Activated naive CD8-positive, alpha-beta T cell treated with anti-CD3 and anti-CD28 coated beads, Interleukin-2, amount 50 U/mL, for 16 hours (primary cell): ENCODE measurements around the gene ELOVL1.
"Not testable (repeated sequence)": the region's sequence is repeated elsewhere in the genome, so short reads cannot be mapped to it uniquely, and the experiment has no call there.

Source experiments
- DNase-seq: peaks from one replicate; pipeline ENCODE4 v3.0.0-alpha.2; 2020; ENCODE audit warnings: low read depth, low spot score

The ELOVL1 gene

DNA sequence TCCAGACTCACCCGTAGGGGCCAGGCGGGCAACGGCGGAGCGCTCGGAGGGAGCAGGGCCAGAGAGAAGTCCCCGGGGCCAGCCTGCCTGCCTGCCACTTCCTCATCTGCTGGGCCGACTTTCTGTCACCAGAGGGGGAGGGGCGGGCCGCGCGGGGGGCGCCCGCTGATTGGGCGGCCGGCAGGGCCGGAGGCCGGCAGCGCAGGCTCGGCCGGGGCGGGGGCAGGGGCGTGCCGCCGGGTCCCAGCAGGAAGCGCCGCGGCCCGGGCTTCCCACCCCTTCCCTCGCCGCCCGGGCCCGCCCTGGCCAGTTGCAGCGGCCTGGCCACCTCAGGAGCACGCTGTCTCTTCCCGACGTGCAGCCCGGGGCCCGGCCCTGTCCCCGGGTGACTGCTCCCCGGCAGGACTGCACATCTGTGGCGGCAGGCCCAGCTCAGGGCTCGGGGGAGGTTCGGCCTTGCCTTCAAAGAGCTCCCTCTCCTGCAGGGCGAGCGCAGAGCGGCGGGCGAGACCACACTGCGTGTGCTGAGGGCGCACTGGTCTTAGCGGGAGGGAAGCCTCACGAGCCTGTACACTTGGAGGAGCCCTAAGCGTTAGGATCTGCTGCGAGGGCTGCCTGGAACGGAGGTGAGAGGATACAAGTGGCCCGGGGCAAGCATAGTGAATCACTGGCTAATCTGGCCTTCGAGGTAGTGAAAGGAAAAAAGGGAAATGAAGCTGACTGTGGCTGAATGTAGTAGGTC lies at the start of gene ELOVL1:
ELOVL1 (minus strand) TSS at position 108 of the 742 bp plus-strand sequence. CDS start 2,402 bp downstream, outside the sequence.
- peak; percentile 81 for DNase-seq

DNA sequence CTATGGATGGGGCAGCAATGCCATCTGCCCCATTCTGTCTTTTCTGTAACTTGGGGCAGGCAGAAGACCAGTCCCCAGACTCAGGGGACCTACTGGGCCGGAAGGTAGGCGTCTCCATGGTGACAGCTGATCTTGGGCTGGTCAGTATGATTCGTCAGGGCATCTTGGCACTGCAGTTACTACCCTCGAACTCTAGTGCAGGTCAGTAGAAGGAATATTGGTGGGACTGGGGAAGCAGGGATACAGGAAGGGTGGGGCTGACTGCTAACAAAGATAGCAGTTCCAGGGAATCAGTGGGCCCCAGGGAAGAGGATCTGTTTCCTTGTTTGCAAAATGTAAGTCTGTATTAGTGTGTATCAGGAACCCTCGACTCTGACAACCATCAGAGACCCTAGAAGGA lies 48.1 kb upstream of the ELOVL1 start:
- DNase-seq: no peak

DNA sequence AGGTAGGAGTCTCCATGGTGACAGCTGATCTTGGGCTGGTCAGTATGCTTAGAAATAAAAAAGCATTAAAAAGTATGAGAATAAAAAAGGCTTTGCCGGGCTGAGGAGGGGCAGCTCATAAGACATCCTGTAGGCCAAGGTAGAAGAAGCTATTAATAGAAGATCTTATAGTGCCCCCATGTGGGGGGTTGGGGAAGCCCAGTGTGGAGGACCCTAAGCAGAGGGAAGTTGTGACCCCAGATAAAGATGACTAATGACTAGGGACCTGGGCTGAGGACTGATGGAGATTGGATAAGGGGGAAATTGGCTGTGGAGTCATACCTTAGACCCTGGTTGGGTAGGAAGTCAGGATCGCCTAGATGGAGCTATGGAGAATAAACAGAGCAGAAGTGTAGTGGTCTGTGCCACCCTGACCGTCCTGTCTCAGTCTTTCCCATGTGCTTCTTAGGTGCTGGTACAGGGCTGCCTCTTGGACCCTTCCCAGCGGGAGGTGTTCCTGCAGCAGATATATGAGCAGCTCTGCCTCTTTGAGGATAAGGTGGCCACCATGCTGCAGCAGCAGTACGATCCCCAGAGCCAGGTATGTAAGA lies 46.9 kb upstream of the ELOVL1 start:
- peak; percentile 28 for DNase-seq

DNA sequence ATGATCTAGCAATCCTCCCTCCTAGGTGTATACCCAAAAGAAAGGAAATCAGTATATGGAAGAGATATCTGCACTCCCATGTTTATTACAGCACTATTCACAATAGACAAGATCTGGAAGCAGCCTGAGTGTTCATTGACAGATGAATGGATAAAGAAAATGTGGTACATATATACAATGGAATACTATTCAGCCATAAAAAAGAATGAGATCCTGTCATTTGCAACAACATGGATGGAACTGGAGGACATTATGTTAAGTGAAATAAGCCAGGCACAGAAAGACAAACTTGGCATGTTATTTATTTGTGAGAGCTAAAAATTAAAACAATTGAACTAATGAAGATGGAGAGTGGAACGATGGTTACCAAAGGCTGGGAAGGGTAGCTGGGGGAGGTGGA lies 45.6 kb upstream of the ELOVL1 start:
- DNase-seq: not testable (repeated sequence)

DNA sequence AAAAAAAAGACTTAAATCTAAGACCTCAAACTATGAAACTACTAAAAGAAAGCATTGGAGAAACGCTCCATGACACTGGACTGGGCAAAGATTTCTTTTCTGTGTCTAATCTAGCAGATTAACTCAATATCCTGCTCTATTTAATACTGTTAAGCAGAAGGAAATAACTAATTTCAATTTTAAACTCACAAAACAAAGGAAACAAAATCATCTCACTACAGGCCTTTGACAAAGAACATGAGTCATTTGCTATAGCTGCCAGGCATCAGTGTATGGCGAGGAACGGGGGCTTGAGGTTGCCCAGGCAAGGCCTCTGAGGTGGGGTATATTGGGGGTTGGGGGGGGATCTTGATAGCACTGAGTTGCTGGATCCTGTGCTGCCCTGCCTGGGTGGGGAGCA lies 42.8 kb upstream of the ELOVL1 start:
- no peak for DNase-seq

DNA sequence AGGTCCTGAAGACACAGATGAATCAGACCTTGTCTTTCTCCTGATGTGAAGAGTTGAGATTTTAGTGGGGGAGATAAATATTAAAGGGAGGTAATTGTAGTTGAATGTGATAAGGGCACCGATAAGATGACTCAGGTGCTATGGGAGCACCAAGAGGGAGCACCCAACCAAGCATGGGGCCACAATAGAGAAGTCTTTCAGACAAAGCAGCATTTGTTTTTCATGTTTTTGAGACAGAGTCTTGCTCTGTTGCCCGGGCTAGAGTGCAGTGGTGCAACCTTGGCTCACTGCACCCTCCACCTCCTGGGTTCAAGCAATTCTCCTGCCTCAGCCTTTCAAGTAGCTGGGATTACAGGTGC lies 38.0 kb upstream of the ELOVL1 start:
- no peak for DNase-seq

DNA sequence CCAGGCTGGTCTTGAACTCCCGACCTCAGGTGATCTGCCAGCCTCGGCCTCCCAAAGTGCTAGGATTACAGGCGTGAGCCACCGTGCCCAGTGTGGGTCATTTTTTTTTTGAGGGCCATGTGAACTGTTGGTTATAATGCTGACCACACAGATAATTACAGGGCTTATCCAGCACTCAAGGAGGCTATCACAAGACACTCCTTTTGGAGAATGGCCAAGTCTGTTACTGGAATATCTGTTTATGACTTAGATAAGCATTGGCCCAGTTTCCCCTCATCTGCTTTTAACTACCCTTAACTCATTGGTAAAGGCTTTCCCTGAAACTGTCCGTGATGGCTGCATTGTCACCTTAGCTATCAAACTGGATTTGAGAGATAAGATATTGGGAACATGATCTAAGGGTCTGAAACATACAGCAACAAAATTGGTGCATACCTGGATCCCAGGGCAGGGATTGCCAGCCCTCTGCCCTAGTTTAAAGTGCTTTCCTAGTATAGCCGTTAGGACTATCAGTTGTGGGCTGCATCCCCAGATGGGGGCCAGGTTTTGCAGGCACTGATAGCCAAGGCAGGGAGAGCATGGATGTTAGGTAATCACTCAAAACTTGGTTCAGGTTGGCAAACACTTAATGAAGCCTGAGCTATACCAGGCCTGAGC lies 37.5 kb upstream of the ELOVL1 start:
- no peak for DNase-seq

DNA sequence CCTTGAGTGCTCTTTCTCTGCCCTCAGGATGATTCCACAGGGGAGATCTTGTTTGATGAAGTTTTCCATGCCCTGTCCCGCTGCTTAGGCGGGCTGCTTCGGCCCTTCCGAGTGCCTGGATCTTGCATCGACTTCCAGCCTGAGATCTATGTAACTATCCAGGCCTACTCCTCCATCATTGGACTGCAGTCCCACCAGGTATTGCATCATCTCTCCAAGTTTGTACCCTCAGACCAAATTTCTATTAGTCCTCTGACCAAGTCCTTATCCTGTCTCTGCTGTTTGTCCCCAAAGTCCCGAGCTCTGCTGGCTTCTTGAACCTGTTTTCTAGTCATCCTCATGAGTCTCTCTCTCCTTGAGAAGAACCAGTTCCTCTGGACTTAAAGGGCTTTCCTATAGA lies 36.5 kb upstream of the ELOVL1 start:
- no peak for DNase-seq

DNA sequence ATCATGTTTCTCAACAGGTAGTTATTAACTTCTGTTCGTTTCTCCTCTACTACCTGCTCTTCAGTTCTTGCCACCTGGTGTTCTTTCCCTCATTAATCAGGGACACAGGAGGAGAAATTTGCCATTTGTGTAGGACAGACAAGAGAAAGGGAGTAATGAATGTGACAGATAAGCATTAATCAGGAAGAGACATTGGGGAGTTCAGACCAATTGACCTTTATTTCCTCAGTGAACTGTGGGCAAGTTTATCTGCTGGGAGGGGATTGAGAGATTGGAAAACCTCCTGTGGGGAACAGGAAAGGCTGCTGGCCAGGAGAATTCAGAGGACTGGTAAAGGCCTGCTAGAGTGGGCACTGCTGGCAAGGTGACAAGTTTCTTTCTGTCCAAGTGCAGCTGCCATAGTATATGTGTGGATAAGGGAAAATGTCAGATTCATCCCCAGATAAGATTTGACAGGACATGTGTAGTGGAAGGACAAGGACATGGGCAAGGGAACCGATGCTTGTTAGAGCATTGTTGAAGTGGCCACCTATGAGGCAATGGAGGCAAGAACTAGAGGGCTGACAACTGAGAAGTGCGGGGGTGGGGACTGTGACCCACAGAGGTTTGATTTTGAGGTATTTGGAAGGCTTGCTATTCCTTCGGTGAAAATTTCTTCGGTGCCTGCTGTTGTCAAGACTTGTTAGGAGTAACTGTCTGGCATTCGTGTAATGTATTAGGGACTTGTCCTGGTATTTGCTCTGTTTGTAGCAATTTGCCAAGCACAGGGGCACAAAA lies 34.5 kb upstream of the ELOVL1 start:
- no peak for DNase-seq

DNA sequence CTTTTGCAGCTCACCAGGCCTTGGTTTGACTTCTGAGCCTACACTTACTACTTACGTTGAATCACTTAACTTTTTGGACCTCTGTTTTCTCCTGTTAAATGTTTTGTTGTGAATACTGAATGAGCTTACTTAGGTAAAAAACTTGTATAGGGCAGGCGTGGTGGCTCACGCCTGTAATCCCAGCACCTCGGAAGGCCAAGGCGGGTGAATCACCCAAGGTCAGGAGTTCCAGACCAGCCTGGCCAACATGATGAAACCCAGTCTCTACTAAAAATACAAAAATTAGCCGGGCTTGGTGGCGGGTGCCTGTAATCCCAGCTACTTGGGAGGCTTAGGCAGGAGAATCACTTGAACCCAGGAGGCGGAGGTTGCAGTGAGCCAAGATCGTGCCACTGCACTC lies 32.6 kb upstream of the ELOVL1 start:
- not testable (repeated sequence) for DNase-seq

DNA sequence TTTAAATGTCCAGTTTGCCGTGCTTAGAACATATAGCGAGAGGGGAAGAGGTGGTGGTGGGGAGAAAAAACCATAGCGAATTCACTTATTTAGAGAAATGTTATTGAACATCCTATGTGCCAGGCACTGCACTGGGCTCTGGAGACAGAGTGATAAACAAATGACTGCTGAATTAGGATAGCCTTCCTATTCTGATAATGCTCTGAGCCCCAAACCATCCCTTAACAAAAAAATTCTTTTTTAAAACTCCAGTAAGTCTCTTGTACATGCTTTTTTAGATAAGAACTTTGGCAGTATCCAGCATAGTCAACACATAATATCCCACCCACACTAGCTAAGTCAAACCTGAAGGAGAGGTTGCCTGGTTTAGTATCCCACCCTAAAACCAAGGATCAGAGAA lies 30.4 kb upstream of the ELOVL1 start:
- DNase-seq: no peak

DNA sequence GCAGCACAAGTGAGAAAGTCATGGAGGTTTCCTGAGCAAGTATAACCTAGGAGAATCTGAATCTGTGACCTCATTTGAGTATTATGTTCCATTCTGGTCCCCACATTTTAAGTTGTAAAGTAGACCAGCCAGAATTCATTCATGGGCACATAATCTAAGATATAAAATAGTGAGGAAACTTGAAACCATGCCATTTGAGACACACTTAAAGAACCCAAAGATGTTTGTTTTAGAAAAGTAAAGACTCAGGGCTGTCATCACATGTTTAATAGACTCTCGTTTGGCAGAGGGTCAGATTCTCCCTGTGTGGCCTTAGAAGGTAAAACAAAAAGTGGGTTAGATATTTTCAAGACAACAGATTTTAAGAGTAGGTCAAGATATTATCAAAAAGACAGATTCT lies 28.2 kb upstream of the ELOVL1 start:
- no peak for DNase-seq

DNA sequence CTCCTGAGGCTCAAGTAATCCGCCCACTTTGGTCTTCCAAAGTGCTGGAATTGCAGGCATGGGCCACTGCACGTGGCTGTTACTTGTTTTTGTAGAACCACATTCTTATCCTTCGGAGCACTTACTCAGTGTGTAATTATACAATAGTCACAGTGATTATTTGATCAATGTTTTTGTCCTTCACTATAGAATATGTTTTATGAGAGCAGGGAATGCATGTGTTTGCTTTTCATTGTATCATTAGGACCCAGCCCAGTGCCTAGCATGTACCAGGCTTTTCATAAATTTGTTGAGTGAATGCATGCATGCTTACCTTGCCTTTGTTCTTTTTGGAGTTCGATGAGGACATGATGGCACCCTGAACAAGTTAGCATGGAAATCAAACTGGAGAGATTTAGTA lies 27.7 kb upstream of the ELOVL1 start:
- DNase-seq: no peak

DNA sequence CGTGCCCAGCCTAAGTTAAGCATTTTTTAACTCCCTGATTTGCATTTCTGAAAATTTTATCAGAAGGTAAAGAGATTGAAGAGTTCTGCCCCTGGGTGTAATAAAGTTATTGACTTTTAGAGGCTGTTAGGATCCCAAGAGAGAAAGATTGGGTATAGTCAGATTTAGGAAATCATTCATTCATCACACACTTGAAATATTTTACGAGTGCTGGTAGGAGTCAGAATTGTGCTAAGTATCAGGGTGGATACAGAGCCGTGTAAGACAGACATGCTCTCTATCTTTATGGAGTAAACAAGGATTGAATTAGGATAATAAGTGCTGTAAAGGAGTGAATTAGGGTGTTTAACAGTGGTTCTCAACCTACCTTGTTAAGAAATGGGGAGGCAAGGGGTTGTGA lies 24.9 kb upstream of the ELOVL1 start:
- no peak for DNase-seq

DNA sequence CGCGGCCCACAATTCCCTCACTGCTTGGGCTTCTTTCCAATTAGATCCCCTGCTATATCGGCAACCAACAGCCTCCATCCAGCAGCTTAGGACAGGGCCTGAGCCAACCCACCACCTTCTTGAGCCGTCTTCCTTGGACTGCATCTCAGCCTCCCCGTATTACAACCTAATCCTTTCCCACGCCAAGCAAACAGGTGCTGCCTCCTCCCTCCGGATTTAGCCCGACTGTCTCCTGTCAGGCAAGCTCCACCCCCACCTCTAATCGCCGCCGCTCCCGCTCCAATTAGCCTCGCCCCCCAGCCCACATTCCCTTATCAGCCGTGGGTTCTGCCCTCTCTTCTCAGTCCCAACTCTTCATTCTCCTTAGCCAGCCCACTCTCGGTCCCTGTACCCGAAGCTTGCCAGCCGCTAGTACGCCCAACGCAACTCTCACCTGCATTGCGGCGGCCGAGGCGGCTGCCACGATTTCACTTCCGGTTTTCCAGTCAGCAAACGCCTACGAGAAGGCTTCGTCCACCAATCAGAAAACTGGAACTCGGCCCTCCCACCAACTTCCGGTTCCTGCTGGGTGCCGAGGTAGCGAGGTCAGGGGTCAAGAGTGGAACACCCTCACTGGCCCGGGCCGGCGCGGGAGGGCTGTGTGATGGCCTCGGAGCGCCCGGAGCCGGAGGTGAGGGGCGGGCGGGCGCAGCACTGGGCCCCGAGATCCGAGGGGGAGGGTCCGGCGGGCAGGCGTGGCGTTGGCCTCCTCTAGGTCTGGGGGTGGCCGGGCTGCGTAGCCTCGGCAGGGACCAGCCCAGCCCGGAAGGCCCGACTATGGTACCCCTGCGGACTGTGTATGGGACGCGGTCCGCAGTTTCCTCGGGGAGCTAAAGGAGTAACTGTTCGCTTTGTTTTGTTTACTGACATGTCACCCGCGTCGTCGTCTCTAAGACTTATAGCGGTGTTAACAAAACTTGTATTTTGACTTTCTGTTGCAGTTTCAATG lies 21.8 kb upstream of the ELOVL1 start, which contains the start of the genes MED8 and SZT2:
MED8 (minus strand) TSS at position 475 of the 988 bp plus-strand sequence; CDS start at position 439, 36 bp downstream.
SZT2 (plus strand) TSS at position 574 of the 988 bp plus-strand sequence; CDS start at position 644, 70 bp downstream.
- DNase-seq: peak; percentile 84

DNA sequence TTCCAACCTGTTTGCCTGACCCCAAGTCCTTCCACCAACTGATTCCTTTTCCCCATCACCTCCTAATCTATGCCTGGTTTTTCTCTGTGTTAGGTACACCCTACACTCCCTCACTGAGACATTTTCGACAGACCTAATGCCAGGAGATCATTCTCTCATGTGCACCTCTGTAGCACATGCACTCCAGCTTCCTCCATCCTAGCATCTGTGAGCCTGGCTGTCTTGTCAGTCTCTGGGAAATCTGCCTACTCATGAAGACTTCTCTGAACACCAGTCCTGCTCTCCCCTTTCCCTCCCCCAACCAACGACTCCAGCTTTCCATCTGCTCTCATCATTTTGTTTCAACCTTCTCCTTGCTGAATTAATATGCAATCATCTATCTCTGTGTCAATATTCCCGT lies 20.8 kb upstream of the ELOVL1 start:
- DNase-seq: no peak

DNA sequence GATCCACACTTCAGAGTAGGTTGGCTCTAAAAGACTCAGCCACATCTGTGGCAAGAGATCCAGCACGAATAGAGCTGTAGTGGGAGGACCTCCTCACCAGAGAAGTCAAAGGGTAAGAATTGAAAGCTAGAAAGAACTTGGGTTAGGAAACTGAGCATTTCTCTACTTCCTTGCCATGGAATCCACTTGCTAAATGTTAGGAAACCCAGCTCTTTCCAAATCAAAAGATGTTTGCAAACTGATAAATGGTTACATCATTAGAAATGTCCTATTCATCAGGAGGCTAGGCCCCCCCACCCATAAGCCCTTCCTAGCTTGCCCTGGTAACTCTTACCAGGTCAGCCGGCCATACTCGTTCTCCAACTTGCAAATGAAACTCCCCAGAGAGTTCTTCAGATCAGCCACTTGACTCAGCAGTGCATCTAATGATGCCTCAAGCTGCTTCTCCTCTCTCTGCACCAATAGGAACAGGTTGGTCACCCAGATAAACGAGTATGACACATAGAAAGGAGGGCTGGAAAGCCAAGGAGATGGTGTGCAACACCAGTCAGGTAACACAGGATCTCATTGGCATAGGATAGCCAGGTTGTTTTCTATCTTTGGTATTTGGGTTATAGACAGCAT lies 20.3 kb upstream of the ELOVL1 start:
- DNase-seq: no peak

DNA sequence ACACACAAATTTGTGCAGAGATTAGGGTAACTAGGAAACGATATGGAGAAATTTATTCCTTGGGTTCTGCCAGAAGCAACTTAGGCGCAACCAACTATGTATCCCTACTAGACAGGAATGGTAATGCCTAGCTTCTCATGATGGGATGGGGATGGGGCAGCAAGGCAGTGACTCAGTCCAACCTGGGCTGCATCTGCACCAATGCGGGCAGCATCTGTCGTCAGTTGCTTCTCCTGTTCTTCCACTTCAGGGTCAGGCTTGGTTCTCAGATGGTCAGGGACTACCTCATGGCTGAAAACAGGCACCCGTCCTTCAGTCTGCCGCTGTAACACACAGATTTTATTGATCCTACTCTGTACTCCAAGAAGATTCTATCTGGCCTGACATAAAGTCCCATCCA lies 18.9 kb upstream of the ELOVL1 start:
- no peak for DNase-seq

DNA sequence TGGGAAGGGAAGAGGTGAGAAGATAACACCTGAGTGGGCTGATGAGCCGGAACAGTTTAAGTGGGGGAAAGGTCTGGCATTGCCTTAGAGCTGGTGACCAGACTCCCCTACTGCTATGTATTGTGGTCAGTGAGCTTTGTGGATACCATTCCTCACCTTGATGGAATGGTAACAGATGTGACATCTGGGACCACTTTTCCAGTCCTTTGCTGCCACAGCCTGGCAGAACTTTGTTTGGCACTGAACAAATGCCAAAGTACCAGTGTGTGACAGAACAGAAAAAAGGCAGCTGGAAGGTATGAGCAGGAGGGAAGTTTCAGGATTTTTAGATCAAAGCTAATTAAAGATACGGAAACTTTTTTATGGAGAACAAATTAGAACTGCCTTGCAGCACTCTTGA lies 15.6 kb upstream of the ELOVL1 start:
- DNase-seq: no peak

DNA sequence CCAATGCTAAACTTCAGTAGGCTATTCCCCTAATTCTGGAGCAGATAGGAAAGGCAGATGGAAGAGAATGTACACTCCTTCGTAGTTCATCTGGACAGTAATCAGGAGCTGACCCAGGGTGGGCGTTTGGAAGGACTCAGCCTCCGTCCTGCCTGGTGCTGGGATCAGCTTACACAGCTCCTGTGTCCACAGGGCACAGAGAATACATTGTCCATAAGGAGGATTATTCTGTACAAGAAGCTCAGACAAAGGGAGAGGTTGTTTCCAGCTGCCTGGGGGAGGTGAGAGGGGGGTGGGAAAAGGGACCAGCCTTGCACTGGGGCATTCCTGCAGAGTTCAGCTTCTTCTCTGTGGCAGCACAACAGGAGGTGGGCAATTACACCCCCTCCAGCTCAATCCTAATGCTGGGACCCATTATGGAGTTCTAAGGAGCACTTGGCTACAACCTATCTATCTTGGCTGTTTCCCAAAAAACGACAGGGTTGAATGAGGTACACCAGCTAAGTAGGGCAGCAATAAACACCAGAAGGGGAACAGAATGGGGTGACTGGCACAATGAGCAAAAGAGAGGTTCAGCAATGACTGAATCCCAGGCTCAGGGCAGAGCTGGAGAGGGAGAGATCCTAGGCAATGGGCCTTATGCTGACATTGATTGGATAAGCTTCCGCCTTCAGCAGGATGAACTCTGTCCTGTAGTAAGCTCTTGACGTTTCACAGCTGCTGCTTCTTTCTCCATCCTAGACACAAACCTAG lies 14.4 kb upstream of the ELOVL1 start:
- DNase-seq: no peak
